Measurements from ENCODE around the gene KIRREL3. TPM values are rescaled to one million over a fixed set of nuclear protein-coding genes. Genes with fewer than 3 reads are reported as not detected.

The KIRREL3 gene
- total and polyA plus RNA-seq, 2 donors (not counting 3 experiments of a cell fraction or from before 2014, with no cell fraction given): not detected

DNA sequence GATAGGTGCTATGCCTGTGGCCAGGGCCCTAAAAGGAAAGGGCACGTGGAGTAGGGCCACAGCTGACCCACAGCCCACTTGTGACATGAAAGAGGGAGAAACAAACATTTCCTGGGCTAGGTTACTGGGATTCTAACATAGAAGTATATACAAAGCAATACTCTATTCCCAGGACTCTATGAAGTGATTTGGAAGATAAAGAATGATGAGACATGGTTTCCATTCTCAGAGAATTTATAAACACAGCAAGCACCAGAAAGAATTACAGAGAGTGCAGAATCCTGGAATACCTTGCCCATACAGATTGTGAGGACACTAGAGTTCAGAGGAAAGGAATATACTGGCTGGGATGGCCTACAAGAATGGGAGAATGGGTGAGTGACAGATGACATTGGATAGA lies 86.4 kb downstream of the KIRREL3 start:
- ChIA-PET CTCF (no interaction called here), POLR2A (no interaction called here)
- Histone ChIP-seq H2AFZ (ENCODE audit: low read depth, low read length) (no peak overlapping the region), H4K20me1 (replicated peaks; ENCODE audit: control insufficient read depth, extremely low read depth, insufficient read depth, low read length) (no peaks in the 10 kb centered on the region), H3K27me3 (ENCODE audit: control insufficient read depth in 2 of 2, insufficient read depth in 2 of 2, low read length in 2 of 2) (no peaks in the 10 kb centered on the region), H3K9me3 (replicated peaks; ENCODE audit: control insufficient read depth, insufficient read depth, low read length) (peaks cover 3% of the 10 kb centered on the region), H3K9me1 (replicated peaks; ENCODE audit: control insufficient read depth, extremely low read depth, insufficient read depth, low read length) (no peaks in the 10 kb centered on the region), H3K36me3 (ENCODE audit: control insufficient read depth in 2 of 2, extremely low read depth in 1 of 2, insufficient read depth in 2 of 2, low read length in 2 of 2) (no peaks in the 10 kb centered on the region), H3K4me3 (replicated peaks in 1 of 3; ENCODE audit: insufficient read depth in 1 of 3, low read depth in 1 of 3, low read length in 3 of 3) (no peak overlapping the region), H3K9ac (replicated peaks; ENCODE audit: extremely low read depth, insufficient read depth, low read length) (no peak overlapping the region), H3K79me2 (ENCODE audit: control insufficient read depth, insufficient read depth, low read length) (no peaks in the 10 kb centered on the region), H3K4me2 (ENCODE audit: insufficient read depth, low read length) (no peak overlapping the region), H3K4me1 (ENCODE audit: control insufficient read depth, extremely low read depth, insufficient read depth, low read length) (no peaks in the 10 kb centered on the region), H3K27ac (ENCODE audit: insufficient read depth, low read depth, low read length) (no peak overlapping the region)
- dilution Hi-C loops (cut with MboI; ENCODE audit: extremely low pct_ligation_motif_present, low sequenced_read_pairs): no loop called here
- TF ChIP-seq GATA2 (IDR thresholded peaks at IDR 0.05; ENCODE audit: insufficient read depth, insufficient read length, low read depth, low read length): no peak
- TF ChIP-seq POLR2AphosphoS5 (IDR thresholded peaks at IDR 0.05; ENCODE audit: insufficient read depth, low read depth, low read length): no peak
- TF ChIP-seq FOS (IDR thresholded peaks at IDR 0.05; ENCODE audit: borderline replicate concordance, insufficient read depth, low read length): no peak
- no peak for TF ChIP-seq MYC (IDR thresholded peaks at IDR 0.05; ENCODE audit: low read depth, low read length)
- TF ChIP-seq, protein P1, sequence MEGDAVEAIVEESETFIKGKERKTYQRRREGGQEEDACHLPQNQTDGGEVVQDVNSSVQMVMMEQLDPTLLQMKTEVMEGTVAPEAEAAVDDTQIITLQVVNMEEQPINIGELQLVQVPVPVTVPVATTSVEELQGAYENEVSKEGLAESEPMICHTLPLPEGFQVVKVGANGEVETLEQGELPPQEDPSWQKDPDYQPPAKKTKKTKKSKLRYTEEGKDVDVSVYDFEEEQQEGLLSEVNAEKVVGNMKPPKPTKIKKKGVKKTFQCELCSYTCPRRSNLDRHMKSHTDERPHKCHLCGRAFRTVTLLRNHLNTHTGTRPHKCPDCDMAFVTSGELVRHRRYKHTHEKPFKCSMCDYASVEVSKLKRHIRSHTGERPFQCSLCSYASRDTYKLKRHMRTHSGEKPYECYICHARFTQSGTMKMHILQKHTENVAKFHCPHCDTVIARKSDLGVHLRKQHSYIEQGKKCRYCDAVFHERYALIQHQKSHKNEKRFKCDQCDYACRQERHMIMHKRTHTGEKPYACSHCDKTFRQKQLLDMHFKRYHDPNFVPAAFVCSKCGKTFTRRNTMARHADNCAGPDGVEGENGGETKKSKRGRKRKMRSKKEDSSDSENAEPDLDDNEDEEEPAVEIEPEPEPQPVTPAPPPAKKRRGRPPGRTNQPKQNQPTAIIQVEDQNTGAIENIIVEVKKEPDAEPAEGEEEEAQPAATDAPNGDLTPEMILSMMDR (IDR thresholded peaks at IDR 0.05; ENCODE audit: extremely low read depth in 1 of 2, insufficient read depth in 1 of 2, low read depth in 1 of 2, low read length in 2 of 2): no peak
- no peak for TF ChIP-seq JUN (IDR thresholded peaks at IDR 0.05; ENCODE audit: borderline replicate concordance, insufficient read depth, insufficient read length, low read depth)
- no peak for TF ChIP-seq POLR2A (IDR thresholded peaks at IDR 0.05; ENCODE audit: low read depth, low read length)
- TF ChIP-seq, protein P2, sequence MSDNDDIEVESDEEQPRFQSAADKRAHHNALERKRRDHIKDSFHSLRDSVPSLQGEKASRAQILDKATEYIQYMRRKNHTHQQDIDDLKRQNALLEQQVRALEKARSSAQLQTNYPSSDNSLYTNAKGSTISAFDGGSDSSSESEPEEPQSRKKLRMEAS (IDR thresholded peaks at IDR 0.05; ENCODE audit: insufficient read depth, insufficient read length): no peak
- TF ChIP-seq EZH2 (IDR thresholded peaks at IDR 0.05; ENCODE audit: borderline replicate concordance, low read depth, low read length, severe bottlenecking): no peak
- DNase-seq (ENCODE audit: low read depth, low spot score): no peak
- no peak for FAIRE-seq
- intact Hi-C loops (cut with micrococcal nuclease): no loop called here
- BruUV-seq (replicated peaks): no TSS peak

All from endothelial cell of umbilical vein (primary cell).